LNCAP (cell line): ENCODE results near the gene RIMOC1.
A peak's percentile ranks its signal among the peaks of the same experiment; 100 is the strongest.

Experiments used
- CTCF ChIP-seq: fragments of 450-650 bp; IDR thresholded peaks from 2 replicates; pipeline ENCODE4 v1.5.1; 2017; ENCODE audit warnings: mild to moderate bottlenecking

RIMOC1 gene

GRCh38 chr5:41903892-41904799 is at the start of gene RIMOC1:
RIMOC1 (plus strand) TSS chr5:41904344; CDS start chr5:41904368, 24 bp downstream.
- no peak for TF ChIP-seq CTCF

- peak; percentile 77 for TF ChIP-seq CTCF
These were observed 47.3 kb upstream of the RIMOC1 start for GRCh38 chr5:41856644-41857491.

- no peak for TF ChIP-seq CTCF
These were observed 46.2 kb upstream of the RIMOC1 start for GRCh38 chr5:41857989-41858388.

GRCh38 chr5:41858890-41859289 is 45.3 kb upstream of the RIMOC1 start:
- TF ChIP-seq CTCF: no peak

GRCh38 chr5:41863871-41864486 is 40.2 kb upstream of the RIMOC1 start:
- no peak for TF ChIP-seq CTCF

GRCh38 chr5:41869151-41869723 is 34.9 kb upstream of the RIMOC1 start:
- TF ChIP-seq CTCF: no peak
